Loucy (cell line): ENCODE results near the gene OPRM1.

Experiments
- EZH2phosphoT487 ChIP-seq: fragments of 200-600 bp; IDR thresholded peaks from 2 replicates; pipeline ENCODE4 v1.6.1; 2018; ENCODE audit warnings: antibody characterized with exemption, mild to moderate bottlenecking, moderate library complexity, borderline replicate concordance
- TF ChIP-seq, protein P1 (sequence below): fragments of 200-600 bp; sonication (generic); conservative IDR thresholded peaks from 2 replicates; pipeline ENCODE4 v1.5.1; 2014; ENCODE audit warnings: mild to moderate bottlenecking, antibody characterized with exemption, low read length

DNA sequence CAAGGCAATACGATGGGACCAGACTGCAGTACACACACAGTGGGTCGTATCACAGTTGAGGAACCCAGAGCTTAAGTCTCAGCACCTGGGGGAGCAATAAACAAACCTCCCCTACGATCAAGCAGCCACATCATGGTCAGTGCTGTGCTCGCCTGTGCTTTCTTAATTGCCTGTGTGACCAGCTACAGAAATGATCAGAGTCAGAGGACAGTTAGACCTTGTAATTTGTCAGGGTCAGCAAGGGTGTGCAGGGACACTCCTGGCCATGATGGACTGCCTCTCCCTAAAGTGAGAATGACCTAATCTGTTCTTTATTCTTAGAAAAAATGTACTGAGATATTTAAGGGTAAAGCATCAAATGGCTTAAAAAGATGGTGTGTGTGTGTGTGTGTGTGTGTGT, 78.4 kb downstream of the OPRM1 start:
- TF ChIP-seq, protein P1, sequence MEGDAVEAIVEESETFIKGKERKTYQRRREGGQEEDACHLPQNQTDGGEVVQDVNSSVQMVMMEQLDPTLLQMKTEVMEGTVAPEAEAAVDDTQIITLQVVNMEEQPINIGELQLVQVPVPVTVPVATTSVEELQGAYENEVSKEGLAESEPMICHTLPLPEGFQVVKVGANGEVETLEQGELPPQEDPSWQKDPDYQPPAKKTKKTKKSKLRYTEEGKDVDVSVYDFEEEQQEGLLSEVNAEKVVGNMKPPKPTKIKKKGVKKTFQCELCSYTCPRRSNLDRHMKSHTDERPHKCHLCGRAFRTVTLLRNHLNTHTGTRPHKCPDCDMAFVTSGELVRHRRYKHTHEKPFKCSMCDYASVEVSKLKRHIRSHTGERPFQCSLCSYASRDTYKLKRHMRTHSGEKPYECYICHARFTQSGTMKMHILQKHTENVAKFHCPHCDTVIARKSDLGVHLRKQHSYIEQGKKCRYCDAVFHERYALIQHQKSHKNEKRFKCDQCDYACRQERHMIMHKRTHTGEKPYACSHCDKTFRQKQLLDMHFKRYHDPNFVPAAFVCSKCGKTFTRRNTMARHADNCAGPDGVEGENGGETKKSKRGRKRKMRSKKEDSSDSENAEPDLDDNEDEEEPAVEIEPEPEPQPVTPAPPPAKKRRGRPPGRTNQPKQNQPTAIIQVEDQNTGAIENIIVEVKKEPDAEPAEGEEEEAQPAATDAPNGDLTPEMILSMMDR = no peak
- no peak for TF ChIP-seq EZH2phosphoT487
